ENCODE measurements around the gene TNNI2.

Gene TNNI2

GRCh38 chr11:1820463-1821325 lies 18.1 kb upstream of the TNNI2 start:
- no peak for FAIRE-seq

GRCh38 chr11:1821562-1821961 lies 17.2 kb upstream of the TNNI2 start:
- no peak for FAIRE-seq
- no peak for DNase-seq (ENCODE audit: low spot score)

More at GRCh38 chr11:1820463-1821325, 18.1 kb upstream of the TNNI2 start:
- DNase-seq (ENCODE audit: low spot score) = no peak

- DNase-seq (ENCODE audit: low spot score) (no peak), FAIRE-seq (no peak)
These were observed 16.0 kb upstream of the TNNI2 start for GRCh38 chr11:1822648-1823375.

GRCh38 chr11:1823376-1824220 lies 15.2 kb upstream of the TNNI2 start:
- FAIRE-seq (no peak), DNase-seq (ENCODE audit: low spot score) (no peak)

- DNase-seq (ENCODE audit: low spot score) (no peak), FAIRE-seq (no peak)
These were observed 14.4 kb upstream of the TNNI2 start for GRCh38 chr11:1824221-1825038.

GRCh38 chr11:1825039-1825740 lies 13.6 kb upstream of the TNNI2 start:
- no peak for FAIRE-seq
- no peak for DNase-seq (ENCODE audit: low spot score)

- FAIRE-seq (no peak), DNase-seq (ENCODE audit: low spot score) (no peak)
These were observed 12.9 kb upstream of the TNNI2 start for GRCh38 chr11:1825785-1826451.

GRCh38 chr11:1826552-1827094 lies 12.2 kb upstream of the TNNI2 start:
- FAIRE-seq (peak; percentile 40), DNase-seq (ENCODE audit: low spot score) (peak; percentile 75)

GRCh38 chr11:1827095-1827813 lies 11.5 kb upstream of the TNNI2 start:
- peak; percentile 89 for DNase-seq (ENCODE audit: low spot score)

GRCh38 chr11:1827931-1828330 lies 10.8 kb upstream of the TNNI2 start:
- DNase-seq (ENCODE audit: low spot score) (no peak), FAIRE-seq (no peak)

More at GRCh38 chr11:1827095-1827813, 11.5 kb upstream of the TNNI2 start:
- FAIRE-seq = peak; percentile 90

GRCh38 chr11:1828542-1828941 lies 10.2 kb upstream of the TNNI2 start:
- no peak for FAIRE-seq
- no peak for DNase-seq (ENCODE audit: low spot score)

- FAIRE-seq = no peak
- DNase-seq (ENCODE audit: low spot score) = peak; percentile 86
These were observed 9.6 kb upstream of the TNNI2 start for GRCh38 chr11:1829039-1829820.

DNA sequence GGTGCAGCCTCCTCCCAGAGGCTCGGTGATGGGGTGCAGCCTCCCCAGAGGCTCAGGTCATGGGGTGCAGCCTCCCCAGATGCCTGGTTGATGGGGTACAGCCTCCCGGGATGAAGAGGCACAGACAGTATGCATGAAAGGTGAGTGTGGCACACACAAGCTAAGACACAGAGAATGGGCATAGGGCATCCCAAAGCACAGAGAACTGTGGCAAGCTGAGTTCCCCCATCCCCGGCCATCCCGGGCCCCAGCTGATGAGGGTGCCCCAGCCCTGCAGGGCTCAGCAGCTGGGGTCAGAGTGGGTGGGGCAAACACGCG lies 8.8 kb upstream of the TNNI2 start:
- FAIRE-seq = no peak
- no peak for DNase-seq (ENCODE audit: low spot score)

- FAIRE-seq = no peak
These were observed 8.2 kb upstream of the TNNI2 start for GRCh38 chr11:1830322-1831223.

GRCh38 chr11:1831338-1832210 lies 7.2 kb upstream of the TNNI2 start:
- FAIRE-seq (no peak), DNase-seq (ENCODE audit: low spot score) (no peak)

More at GRCh38 chr11:1830322-1831223, 8.2 kb upstream of the TNNI2 start:
- DNase-seq (ENCODE audit: low spot score) = no peak
